Body of pancreas (tissue), 4 donors: Measurements from ENCODE around the gene SLC4A9. TPM values are rescaled to one million over a fixed set of nuclear protein-coding genes. Genes with fewer than 3 reads are reported as not detected.
A peak's percentile ranks its signal among the peaks of the same experiment; 100 is the strongest.

Experiments
- ATAC-seq: fragments of 150-250 bp; one replicate; pipeline ENCODE4 v1.9.1; 2016
- DNase-seq, 4 donors: peaks; one replicate each; pipeline ENCODE4 v3.0.0-alpha.2; 2019
- H3K27ac ChIP-seq, 4 donors: fragments of 200-600 bp; sonication (generic); 1 replicate in 3 of 4; 2 replicates in 1 of 4; pipeline versions ENCODE4 v1.5.1 to v1.6.1; 2016 to 2019; ENCODE audit warnings: mild to moderate bottlenecking in 1 of 4, mixed read lengths in 1 of 4, moderate library complexity in 1 of 4
- H3K27me3 ChIP-seq, 2 donors: fragments of 200-600 bp; sonication (generic); one replicate each; pipeline ENCODE4 v1.6.0; 2016; ENCODE audit warnings: mild to moderate bottlenecking in 1 of 2
- H3K36me3 ChIP-seq, 2 donors: fragments of 200-600 bp; sonication (generic); replicated peaks in 1 of 2; 2 replicates each; pipeline ENCODE4 v1.5.1; 2016; ENCODE audit warnings: low read depth in 2 of 2; ENCODE audit not compliant: insufficient read depth in 1 of 2
- H3K4me1 ChIP-seq: fragments of 200-600 bp; sonication (generic); one replicate; pipeline ENCODE4 v1.6.0; 2016
- H3K4me3 ChIP-seq, 2 donors: fragments of 200-600 bp; sonication (generic); 1 replicate in 1 of 2; 2 replicates in 1 of 2; pipeline ENCODE4 v1.5.1; 2016 to 2019
- H3K9me3 ChIP-seq, 3 donors: fragments of 200-600 bp; sonication (generic); 1 replicate in 2 of 3; 2 replicates in 1 of 3; pipeline ENCODE4 v1.5.1; 2016
- CTCF ChIP-seq, 7 experiments: fragments of 450-650 bp in 4 of 7; fragments of 200-600 bp in 3 of 7; sonication (generic) in 3 of 7; IDR thresholded peaks; one replicate each; pipeline ENCODE4 v1.5.1; 2016 to 2019; ENCODE audit warnings: antibody characterized with exemption in 7 of 7
- POLR2A ChIP-seq, 3 donors: fragments of 450-650 bp; IDR thresholded peaks; one replicate each; pipeline ENCODE4 v1.6.1; 2016; ENCODE audit warnings: antibody characterized with exemption in 3 of 3, mild to moderate bottlenecking in 2 of 3
- WGBS, 2 donors: methylation state at CpG; one replicate each; pipeline ENCODE4 v1.1.5; 2017; 5-methylcytosine and 5-hydroxymethylcytosine counted together
- intact Hi-C: fragments of 100-400 bp; cut with DNase I; formaldehyde crosslinking; loops from one replicate; pipeline ENCODE4 v1.15.1; 2023
- total RNA-seq, 2 donors: library from RNA; depleted of rRNA; stranded (reverse); fragments of >200 nt; gene quantifications; one replicate each; pipeline ENCODE4 v1.1.0, GENCODE V29; 2016

Gene SLC4A9
- total RNA-seq, 2 donors from 2014 or later, result not detected

- peaks cover 8% of the 10 kb centered on the region for H3K4me1 ChIP-seq
- no peak overlapping the region for H3K27ac ChIP-seq
- no peaks in the 10 kb centered on the region for H3K36me3 ChIP-seq
- no peak for TF ChIP-seq CTCF (IDR thresholded peaks at IDR 0.05)
- no peak for TF ChIP-seq POLR2A (IDR thresholded peaks at IDR 0.05)
- H3K27me3 ChIP-seq, result no peaks in the 10 kb centered on the region
- WGBS, 2 donors, result 80 to 95% methylated on average over 3 of the region's 3 CpGs
- no peaks in the 10 kb centered on the region for H3K9me3 ChIP-seq
- ATAC-seq (no peak), DNase-seq (no peak)
- H3K4me3 ChIP-seq, result no peak overlapping the region
- intact Hi-C loops, result loop anchor here (10.0 kb wide), 1 partner anchor 353 kb away; no protein-coding TSS in a partner anchor
Observed at GRCh38 chr5:140371356-140372151, 11.6 kb downstream of the SLC4A9 start.

- Histone ChIP-seq H3K36me3 (no peaks in the 10 kb centered on the region), H3K27ac (no peak overlapping the region), H3K9me3 (no peaks in the 10 kb centered on the region), H3K4me1 (peaks cover 8% of the 10 kb centered on the region), H3K27me3 (no peaks in the 10 kb centered on the region), H3K4me3 (no peak overlapping the region)
- ATAC-seq, result peak; percentile 91
- DNase-seq, result peak; percentile 72 to 78 (median 76)
- intact Hi-C loops, result loop anchor here (10.0 kb wide), 1 partner anchor 352 kb away; no protein-coding TSS in a partner anchor
- 0% methylated on average over 2 of the region's 2 CpGs for WGBS, 2 donors
- no peak for TF ChIP-seq POLR2A (IDR thresholded peaks at IDR 0.05)
- peak; percentile 62 to 86 (median 72) for TF ChIP-seq CTCF (IDR thresholded peaks at IDR 0.05)
Observed at GRCh38 chr5:140372971-140373487, 13.0 kb downstream of the SLC4A9 start.

- 78 to 85% methylated on average over 4 of the region's 4 CpGs for WGBS, 2 donors
- H3K9me3 ChIP-seq, result no peaks in the 10 kb centered on the region
- no peaks in the 10 kb centered on the region for H3K36me3 ChIP-seq
- no peak overlapping the region for H3K4me3 ChIP-seq
- TF ChIP-seq POLR2A (IDR thresholded peaks at IDR 0.05), result no peak
- TF ChIP-seq CTCF (IDR thresholded peaks at IDR 0.05), result no peak
- no peak overlapping the region for H3K27ac ChIP-seq
- no peaks in the 10 kb centered on the region for H3K4me1 ChIP-seq
- intact Hi-C loops, result no loop called here
- no peak for ATAC-seq
- no peaks in the 10 kb centered on the region for H3K27me3 ChIP-seq
- no peak for DNase-seq
Observed at GRCh38 chr5:140381351-140381750, 21.4 kb downstream of the SLC4A9 start.

GRCh38 chr5:140381972-140382371 is 22.0 kb downstream of the SLC4A9 start:
- H3K36me3 ChIP-seq, result no peaks in the 10 kb centered on the region
- DNase-seq, result no peak
- H3K27ac ChIP-seq, result no peak overlapping the region
- no peaks in the 10 kb centered on the region for H3K9me3 ChIP-seq
- H3K4me1 ChIP-seq, result no peaks in the 10 kb centered on the region
- no peaks in the 10 kb centered on the region for H3K27me3 ChIP-seq
- no peak for ATAC-seq
- TF ChIP-seq POLR2A (IDR thresholded peaks at IDR 0.05) (no peak), CTCF (IDR thresholded peaks at IDR 0.05) (no peak)
- 64 to 81% methylated on average over 1 of the region's 1 CpG for WGBS, 2 donors
- no peak overlapping the region for H3K4me3 ChIP-seq
- intact Hi-C loops, result no loop called here
